Smooth muscle cell (in vitro differentiated cells): ENCODE measurements around the gene LRRC8E. TPM values are rescaled to one million over a fixed set of nuclear protein-coding genes. Genes with fewer than 3 reads are reported as not detected.

Source experiments
- DNase-seq: peaks from one replicate; lab custom pipeline; 2025; ENCODE audit not compliant: unreplicated experiment; lab: John Stamatoyannopoulos, UW
- H2AFZ ChIP-seq: fragments of 200-600 bp; sonication (generic); 2 replicates; pipeline ENCODE4 v1.6.0; 2016; ENCODE audit warnings: antibody characterized with exemption, low read depth, mild to moderate bottlenecking
- H3F3A ChIP-seq: fragments of 200-600 bp; sonication (generic); 2 replicates; pipeline ENCODE4 v1.6.0; 2017; ENCODE audit warnings: antibody characterized with exemption, low read depth
- H3K27ac ChIP-seq: fragments of 200-600 bp; sonication (generic); 2 replicates; pipeline ENCODE4 v1.5.1; 2016; ENCODE audit warnings: low read depth, mild to moderate bottlenecking
- H3K27me3 ChIP-seq: fragments of 200-600 bp; sonication (generic); 2 replicates; pipeline ENCODE4 v1.6.1; 2016; ENCODE audit warnings: low read depth, mild to moderate bottlenecking
- H3K36me3 ChIP-seq: fragments of 200-600 bp; sonication (generic); 2 replicates; pipeline ENCODE4 v1.5.1; 2016; ENCODE audit warnings: low read depth
- H3K4me1 ChIP-seq: fragments of 200-600 bp; sonication (generic); 2 replicates; pipeline ENCODE4 v1.5.1; 2016; ENCODE audit warnings: low read depth
- H3K4me2 ChIP-seq: fragments of 200-600 bp; sonication (generic); 2 replicates; pipeline ENCODE4 v1.6.0; 2016; ENCODE audit warnings: mild to moderate bottlenecking
- H3K4me3 ChIP-seq: fragments of 200-600 bp; sonication (generic); 2 replicates; pipeline ENCODE4 v1.5.1; 2016; ENCODE audit warnings: mild to moderate bottlenecking
- H3K79me2 ChIP-seq: fragments of 200-600 bp; sonication (generic); 2 replicates; pipeline ENCODE4 v1.6.0; 2016; ENCODE audit warnings: low read depth, mild to moderate bottlenecking
- H3K9ac ChIP-seq: fragments of 200-600 bp; sonication (generic); 2 replicates; pipeline ENCODE4 v1.6.0; 2016; ENCODE audit warnings: low read depth
- H3K9me3 ChIP-seq: fragments of 200-600 bp; sonication (generic); replicated peaks from 2 replicates; pipeline ENCODE4 v1.5.1; 2016; ENCODE audit warnings: low read depth
- H4K20me1 ChIP-seq: fragments of 200-600 bp; sonication (generic); 2 replicates; pipeline ENCODE4 v1.6.0; 2016; ENCODE audit warnings: low read depth
- CTCF ChIP-seq: fragments of 200-600 bp; sonication (generic); IDR thresholded peaks from 2 replicates; pipeline ENCODE4 v1.5.1; 2017; ENCODE audit warnings: borderline replicate concordance, mild to moderate bottlenecking, antibody characterized with exemption; ENCODE audit not compliant: insufficient read depth, poor library complexity, severe bottlenecking
- WGBS: methylation state at CpG from one replicate; pipeline ENCODE4 v1.1.7; 2016; ENCODE audit warnings: low lambda C conversion rate; 5-methylcytosine and 5-hydroxymethylcytosine counted together
- polyA plus RNA-seq: library from polyadenylated mRNA; unstranded; fragments of >200 nt; fragmentation: Nextera tagmentation; extraction: Ambion mirVana; gene quantifications from 2 replicates; pipeline ENCODE4 v1.2.1, GENCODE V29; 2016
- total RNA-seq: library from RNA; depleted of rRNA; stranded (reverse); fragments of >200 nt; gene quantifications from 2 replicates; pipeline ENCODE4 v1.2.3, GENCODE V29; 2014

Gene LRRC8E
- total and polyA plus RNA-seq, 2 experiments from 2014 or later = 7.4 to 7.8 TPM

DNA sequence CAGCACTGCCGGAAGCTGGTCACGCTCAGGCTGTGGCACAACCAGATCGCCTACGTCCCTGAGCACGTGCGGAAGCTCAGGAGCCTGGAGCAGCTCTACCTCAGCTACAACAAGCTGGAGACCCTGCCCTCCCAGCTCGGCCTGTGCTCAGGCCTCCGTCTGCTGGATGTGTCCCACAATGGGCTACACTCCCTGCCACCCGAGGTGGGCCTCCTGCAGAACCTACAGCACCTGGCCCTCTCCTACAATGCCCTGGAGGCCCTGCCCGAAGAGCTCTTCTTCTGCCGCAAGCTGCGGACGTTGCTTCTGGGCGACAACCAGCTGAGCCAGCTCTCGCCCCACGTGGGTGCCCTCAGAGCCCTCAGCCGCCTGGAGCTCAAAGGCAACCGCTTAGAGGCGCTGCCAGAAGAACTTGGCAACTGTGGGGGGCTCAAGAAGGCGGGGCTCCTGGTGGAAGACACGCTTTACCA is 12.1 kb downstream of the LRRC8E start:
- H3K9ac ChIP-seq = no peak overlapping the region
- H3K79me2 ChIP-seq = peaks cover 21% of the 10 kb centered on the region
- WGBS = 90% methylated on average over 21 of the region's 21 CpGs
- peaks cover 14% of the 10 kb centered on the region for H4K20me1 ChIP-seq
- no peaks in the 10 kb centered on the region for H3K36me3 ChIP-seq
- no peak for DNase-seq
- no peaks in the 10 kb centered on the region for H3K27me3 ChIP-seq
- no peak for TF ChIP-seq CTCF
- H3F3A ChIP-seq = no peaks in the 10 kb centered on the region
- no peak overlapping the region for H3K4me2 ChIP-seq
- H2AFZ ChIP-seq = no peak overlapping the region
- H3K4me3 ChIP-seq = no peak overlapping the region
- H3K9me3 ChIP-seq = no peaks in the 10 kb centered on the region
- H3K27ac ChIP-seq = no peak overlapping the region
- peaks cover 14% of the 10 kb centered on the region for H3K4me1 ChIP-seq

DNA sequence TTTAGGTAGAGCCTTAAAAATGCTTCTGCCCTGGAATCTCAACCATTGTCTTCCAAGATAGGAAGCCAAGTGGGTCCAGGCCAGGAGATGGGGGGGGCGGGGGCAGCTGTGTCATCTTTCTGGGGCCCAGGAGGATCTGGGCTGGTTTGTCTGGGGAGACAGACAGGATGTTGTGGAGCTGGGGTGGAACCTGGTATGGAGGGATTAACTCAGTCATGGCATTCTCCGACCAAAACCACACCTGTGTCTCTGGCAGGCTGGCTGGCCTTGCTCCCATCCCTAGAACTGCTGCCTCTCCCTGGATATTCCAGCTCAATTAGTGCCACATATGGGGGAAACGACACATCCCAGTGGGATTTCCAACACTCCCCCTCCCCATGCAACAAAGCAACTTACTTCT is 12.6 kb downstream of the LRRC8E start:
- DNase-seq = no peak
- Histone ChIP-seq H3F3A (no peaks in the 10 kb centered on the region), H3K4me1 (peaks cover 14% of the 10 kb centered on the region), H3K4me2 (no peak overlapping the region), H3K27ac (no peak overlapping the region), H2AFZ (no peak overlapping the region), H3K9ac (no peak overlapping the region), H3K36me3 (no peaks in the 10 kb centered on the region), H3K9me3 (no peaks in the 10 kb centered on the region), H3K27me3 (no peaks in the 10 kb centered on the region), H4K20me1 (peaks cover 19% of the 10 kb centered on the region), H3K79me2 (peaks cover 26% of the 10 kb centered on the region), H3K4me3 (no peak overlapping the region)
- WGBS = 85% methylated on average over 3 of the region's 3 CpGs
- TF ChIP-seq CTCF = no peak

DNA sequence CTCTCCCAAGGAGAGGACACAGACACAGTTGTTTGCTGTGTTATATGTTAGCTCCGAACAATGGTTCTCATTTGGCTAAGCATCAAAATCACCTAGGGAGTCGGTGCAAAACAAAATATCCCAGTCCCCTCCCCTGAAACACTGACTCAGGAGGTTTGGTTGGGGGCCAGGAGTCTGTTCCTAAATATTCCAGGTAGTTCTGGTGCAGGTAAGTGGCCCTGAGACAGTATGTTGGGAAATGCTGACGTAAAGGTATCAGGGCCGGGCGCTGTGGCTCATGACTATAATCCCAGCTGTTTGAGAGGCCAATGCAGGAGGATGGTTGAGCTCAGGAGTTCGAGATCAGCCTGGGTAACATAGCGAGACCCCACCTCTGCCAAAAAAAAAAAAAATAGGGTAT is 13.0 kb downstream of the LRRC8E start:
- Histone ChIP-seq H3K4me3 (no peak overlapping the region), H3F3A (no peaks in the 10 kb centered on the region), H3K4me2 (no peak overlapping the region), H2AFZ (no peak overlapping the region), H3K36me3 (no peaks in the 10 kb centered on the region), H3K4me1 (peaks cover 14% of the 10 kb centered on the region), H3K9me3 (no peaks in the 10 kb centered on the region), H3K9ac (no peak overlapping the region), H3K79me2 (peaks cover 30% of the 10 kb centered on the region), H4K20me1 (peaks cover 23% of the 10 kb centered on the region), H3K27ac (no peak overlapping the region), H3K27me3 (no peaks in the 10 kb centered on the region)
- DNase-seq = no peak
- TF ChIP-seq CTCF = no peak
- over 99% methylated on average over 7 of the region's 7 CpGs for WGBS

- DNase-seq = no peak
- H3K4me2 ChIP-seq = peak overlapping the region; percentile 89
- H3K36me3 ChIP-seq = no peaks in the 10 kb centered on the region
- H3K27me3 ChIP-seq = no peaks in the 10 kb centered on the region
- peak overlapping the region; percentile 51 for H3K4me3 ChIP-seq
- H3K9me3 ChIP-seq = no peaks in the 10 kb centered on the region
- 42% methylated on average over 20 of the region's 20 CpGs for WGBS
- H3K4me1 ChIP-seq = peaks cover 14% of the 10 kb centered on the region
- peak overlapping the region; percentile 24 for H2AFZ ChIP-seq
- TF ChIP-seq CTCF = no peak
- H4K20me1 ChIP-seq = peaks cover 38% of the 10 kb centered on the region
- H3K79me2 ChIP-seq = peaks cover 43% of the 10 kb centered on the region
- peak overlapping the region; percentile 66 for H3K27ac ChIP-seq
- no peaks in the 10 kb centered on the region for H3F3A ChIP-seq
- peak overlapping the region; percentile 66 for H3K9ac ChIP-seq
These were observed 14.5 kb downstream of the LRRC8E start for GRCh38 chr19:7902796-7903243.
